Peyer's patch (tissue), 4 donors: ENCODE data around the gene CYP2J2.
"Not testable (repeated sequence)": the region's sequence is repeated elsewhere in the genome, so short reads cannot be mapped to it uniquely, and the experiment has no call there.

Experiments
- CTCF ChIP-seq, 6 experiments: fragments of 450-650 bp in 4 of 6; fragments of 200-600 bp in 2 of 6; sonication (generic) in 1 of 6; IDR thresholded peaks; one replicate each; pipeline ENCODE4 v1.5.1; 2017 to 2019; ENCODE audit warnings: antibody characterized with exemption in 6 of 6, mild to moderate bottlenecking in 3 of 6, moderate library complexity in 1 of 6
- POLR2A ChIP-seq, 2 donors: fragments of 450-650 bp; IDR thresholded peaks; one replicate each; pipeline ENCODE4 v1.5.1; 2017; ENCODE audit warnings: antibody characterized with exemption in 2 of 2, mild to moderate bottlenecking in 2 of 2, moderate library complexity in 2 of 2

- TF ChIP-seq CTCF, POLR2A (IDR thresholded peaks at IDR 0.05): not testable (repeated sequence)
These were observed 43.1 kb upstream of the CYP2J2 start for GRCh38 chr1:59969542-59970175.
